B cell (primary cell): ENCODE data around the gene CD99L2. TPM values are rescaled to one million over a fixed set of nuclear protein-coding genes. Genes with fewer than 3 reads are reported as not detected.

Source experiments
- ATAC-seq: fragments of 200-7000 bp; cut with Tn5 transposase; one replicate; pipeline ENCODE4 v1.10.0; 2021; ENCODE audit warnings: low read depth, mild to moderate bottlenecking, moderate number of reproducible peaks, moderate library complexity
- CTCF ChIA-PET: fragments of 350-600 bp; sonication (Branson Sonifier 250); formaldehyde crosslinking; loops from one replicate; lab custom pipeline; 2021; ENCODE audit warnings: antibody characterized with exemption, inconsistent platforms; lab: Charles Lee
- POLR2A ChIA-PET: fragments of 350-600 bp; sonication (Branson Sonifier 250); formaldehyde crosslinking; loops from one replicate; lab custom pipeline; 2021; ENCODE audit warnings: antibody characterized with exemption; lab: Charles Lee
- DNase-seq: peaks from one replicate; pipeline ENCODE4 v3.0.0; 2013
- H2AFZ ChIP-seq: 2 replicates; pipeline ENCODE4 v1.6.1; 2012; ENCODE audit warnings: mild to moderate bottlenecking, low read depth, low read length; ENCODE audit not compliant: insufficient read depth, poor library complexity, severe bottlenecking
- H3K27ac ChIP-seq, 2 donors: 1 replicate in 1 of 2; 2 replicates in 1 of 2; pipeline ENCODE4 v1.5.1; 2012 to 2013; ENCODE audit warnings: low read length in 2 of 2, mild to moderate bottlenecking in 2 of 2, moderate library complexity in 1 of 2
- H3K27me3 ChIP-seq, 4 experiments: fragments of 200-600 bp in 1 of 4; sonication (generic) in 1 of 4; replicated peaks in 1 of 4; 1 replicate in 2 of 4; 2 replicates in 2 of 4; pipeline versions ENCODE4 v1.6.1 to v1.7.0; 2013 to 2016; ENCODE audit warnings: low read length in 3 of 4, mild to moderate bottlenecking in 2 of 4, mixed read lengths in 1 of 4, moderate library complexity in 1 of 4; ENCODE audit not compliant: insufficient read depth in 4 of 4, control insufficient read depth in 3 of 4; ENCODE audit errors: control extremely low read depth in 1 of 4
- H3K36me3 ChIP-seq, 2 experiments: replicated peaks in 1 of 2; 1 replicate in 1 of 2; 2 replicates in 1 of 2; pipeline versions ENCODE4 v1.6.1 to v1.7.1; 2013; ENCODE audit warnings: low read length in 1 of 2; ENCODE audit not compliant: insufficient read depth in 2 of 2, control insufficient read depth in 1 of 2; ENCODE audit errors: control extremely low read depth in 1 of 2, extremely low read depth in 1 of 2
- H3K4me1 ChIP-seq, 2 donors: fragments of 200-600 bp in 1 of 2; sonication (generic) in 1 of 2; 1 replicate in 1 of 2; 2 replicates in 1 of 2; pipeline versions ENCODE4 v1.5.1 to v1.6.1; 2013 to 2017; ENCODE audit warnings: low read length in 2 of 2; ENCODE audit not compliant: control insufficient read depth in 2 of 2, insufficient read depth in 2 of 2
- H3K4me2 ChIP-seq: replicated peaks from 2 replicates; pipeline ENCODE3; 2012; ENCODE audit warnings: mild to moderate bottlenecking, low read depth, low read length; ENCODE audit not compliant: poor library complexity, severe bottlenecking
- H3K4me3 ChIP-seq, 5 experiments: fragments of 200-600 bp in 1 of 5; sonication (generic) in 1 of 5; 1 replicate in 3 of 5; 2 replicates in 2 of 5; pipeline versions ENCODE4 v1.5.1 to v1.7.0; 2011 to 2016; ENCODE audit warnings: low read length in 4 of 5, mild to moderate bottlenecking in 4 of 5, low read depth in 2 of 5, control low read depth in 1 of 5, moderate library complexity in 1 of 5; ENCODE audit not compliant: insufficient read depth in 1 of 5; ENCODE audit errors: control extremely low read depth in 1 of 5, extremely low read depth in 1 of 5
- H3K79me2 ChIP-seq: fragments of 200-600 bp; sonication (generic); one replicate; pipeline ENCODE4 v1.6.0; 2016; ENCODE audit warnings: low read length; ENCODE audit not compliant: control insufficient read depth, insufficient read depth
- H3K9ac ChIP-seq: fragments of 200-600 bp; sonication (generic); 2 replicates; pipeline ENCODE4 v1.6.1; 2017; ENCODE audit warnings: mild to moderate bottlenecking, low read length, moderate library complexity
- H3K9me3 ChIP-seq, 3 donors: one replicate each; pipeline versions ENCODE4 v1.6.1 to v1.7.1; 2013; ENCODE audit warnings: low read length in 2 of 3; ENCODE audit not compliant: control insufficient read depth in 2 of 3, insufficient read depth in 1 of 3; ENCODE audit errors: control extremely low read depth in 1 of 3
- H4K20me1 ChIP-seq: 2 replicates; pipeline ENCODE4 v1.6.0; 2012; ENCODE audit warnings: mild to moderate bottlenecking, low read length; ENCODE audit not compliant: insufficient read depth, control insufficient read depth, poor library complexity, severe bottlenecking
- H3K27ac Mint-ChIP-seq: one replicate; pipeline ENCODE4 v1.8.0; 2021; ENCODE audit warnings: mixed read lengths
- H3K27me3 Mint-ChIP-seq: one replicate; pipeline ENCODE4 v1.8.0; 2021; ENCODE audit warnings: mixed read lengths
- H3K4me1 Mint-ChIP-seq: one replicate; pipeline ENCODE4 v1.8.0; 2021; ENCODE audit warnings: mixed read lengths
- H3K4me3 Mint-ChIP-seq: one replicate; pipeline ENCODE4 v1.8.0; 2021; ENCODE audit warnings: mixed read lengths
- H3K9me3 Mint-ChIP-seq: one replicate; pipeline ENCODE4 v1.8.0; 2022; ENCODE audit warnings: mixed read lengths; ENCODE audit not compliant: insufficient read depth
- CTCF ChIP-seq: fragments of 200-600 bp; IDR thresholded peaks from one replicate; pipeline ENCODE4 v1.8.0; 2022; ENCODE audit warnings: antibody characterized with exemption, mild to moderate bottlenecking
- EZH2 ChIP-seq: IDR thresholded peaks from 2 replicates; pipeline ENCODE4 v1.6.1; 2012; ENCODE audit warnings: borderline replicate concordance, low read depth, mild to moderate bottlenecking, moderate library complexity, low read length; ENCODE audit not compliant: insufficient read depth, poor library complexity, severe bottlenecking
- WGBS: methylation state at CpG from one replicate; pipeline ENCODE4 v1.1.5; 2013; ENCODE audit warnings: missing lambda C conversion rate; ENCODE audit not compliant: insufficient coverage; 5-methylcytosine and 5-hydroxymethylcytosine counted together
- intact Hi-C: fragments of 100-400 bp; cut with micrococcal nuclease; formaldehyde crosslinking; loops from one replicate; pipeline ENCODE4 v1.10.0; 2022
- polyA plus RNA-seq: library from polyadenylated mRNA; depleted of rRNA; stranded (reverse); fragments of >200 nt; gene quantifications from 2 replicates; pipeline ENCODE4 v1.2.3, GENCODE V29; 2012
- total RNA-seq, 2 donors: library from RNA; stranded (reverse); fragments of 120-200 nt in 1 of 2; gene quantifications; 1 replicate in 1 of 2; 2 replicates in 1 of 2; pipeline versions ENCODE4 v1.2.3 to v1.2.4, GENCODE V29; 2013 to 2022

CD99L2 gene
- total and polyA plus RNA-seq, 2 donors (not counting 1 experiment from before 2014, with no cell fraction given) = 8.7 to 17.8 TPM

GRCh38 chrX:150753357-150753756, 145.1 kb downstream of the CD99L2 start:
- H4K20me1 ChIP-seq = no peaks in the 10 kb centered on the region
- H3K4me3 Mint-ChIP-seq = no peak overlapping the region
- ATAC-seq (no peak), DNase-seq (no peak)
- no peak overlapping the region for H3K4me2 ChIP-seq
- no peak overlapping the region for H3K27ac ChIP-seq
- peaks cover 0 to 37% of the 10 kb centered on the region in 2 experiments for H3K36me3 ChIP-seq
- H3K4me3 ChIP-seq = no peak overlapping the region
- CTCF ChIA-PET = no interaction called here
- no peaks in the 10 kb centered on the region for H3K9me3 Mint-ChIP-seq
- WGBS = no CpG with 5 or more reads among the region's 4 CpGs
- H3K4me1 Mint-ChIP-seq = no peaks in the 10 kb centered on the region
- no peak overlapping the region for H2AFZ ChIP-seq
- no peaks in the 10 kb centered on the region for H3K4me1 ChIP-seq
- H3K27me3 ChIP-seq = no peaks in the 10 kb centered on the region
- POLR2A ChIA-PET = no interaction called here
- H3K27ac Mint-ChIP-seq = no peak overlapping the region
- no peaks in the 10 kb centered on the region for H3K27me3 Mint-ChIP-seq
- TF ChIP-seq EZH2 (no peak), CTCF (no peak)
- no peaks in the 10 kb centered on the region for H3K9me3 ChIP-seq
- no peak overlapping the region for H3K9ac ChIP-seq
- intact Hi-C loops = no loop called here
- H3K79me2 ChIP-seq = no peaks in the 10 kb centered on the region

- ATAC-seq = no peak
- Mint-ChIP-seq H3K4me3 (no peak overlapping the region), H3K27me3 (no peaks in the 10 kb centered on the region), H3K27ac (no peak overlapping the region), H3K9me3 (no peaks in the 10 kb centered on the region), H3K4me1 (no peaks in the 10 kb centered on the region)
- no peaks in the 10 kb centered on the region for H4K20me1 ChIP-seq
- no peaks in the 10 kb centered on the region for H3K79me2 ChIP-seq
- H3K4me2 ChIP-seq = no peak overlapping the region
- H3K4me1 ChIP-seq = no peaks in the 10 kb centered on the region
- no peak overlapping the region for H3K9ac ChIP-seq
- no CpG with 5 or more reads among the region's 3 CpGs for WGBS
- peaks cover 0 to 31% of the 10 kb centered on the region in 2 experiments for H3K36me3 ChIP-seq
- intact Hi-C loops = no loop called here
- no peaks in the 10 kb centered on the region for H3K9me3 ChIP-seq
- no peak overlapping the region for H3K27ac ChIP-seq
- ChIA-PET CTCF (no interaction called here), POLR2A (no interaction called here)
- H3K4me3 ChIP-seq = no peak overlapping the region
- no peak for DNase-seq
- TF ChIP-seq EZH2 (no peak), CTCF (no peak)
- H3K27me3 ChIP-seq = no peaks in the 10 kb centered on the region
- no peak overlapping the region for H2AFZ ChIP-seq
These were observed 146.3 kb downstream of the CD99L2 start for GRCh38 chrX:150752124-150752523.
